GM12878 (cell line): ENCODE measurements around the gene PRKG1.
"Not testable (repeated sequence)": the region's sequence is repeated elsewhere in the genome, so short reads cannot be mapped to it uniquely, and the experiment has no call there.

Experiments used
- CREB1 ChIP-seq: IDR thresholded peaks from 2 replicates; pipeline ENCODE4 v1.6.1; 2012; ENCODE audit warnings: low read depth, mild to moderate bottlenecking, inconsistent platforms
- CTCF ChIP-seq, 3 experiments: IDR thresholded peaks in 2 of 3; conservative IDR thresholded peaks in 1 of 3; 2 replicates each; pipeline ENCODE4 v1.5.1; 2011; ENCODE audit warnings: low read depth in 3 of 3, low read length in 3 of 3, mild to moderate bottlenecking in 3 of 3, control low read depth in 2 of 3, moderate library complexity in 2 of 3, inconsistent platforms in 1 of 3, mixed read lengths in 1 of 3; ENCODE audit not compliant: control insufficient read depth in 2 of 3, insufficient read depth in 1 of 3; ENCODE audit errors: extremely low read depth in 1 of 3
- E4F1 ChIP-seq: fragments of 450-650 bp; IDR thresholded peaks from 2 replicates; pipeline ENCODE4 v1.6.1; 2018; ENCODE audit warnings: borderline replicate concordance, mild to moderate bottlenecking; ENCODE audit not compliant: partially characterized antibody
- EED ChIP-seq: sonication (generic); IDR thresholded peaks from 2 replicates; pipeline ENCODE4 v1.6.1; 2016; ENCODE audit warnings: antibody characterized with exemption, low read depth
- EZH2 ChIP-seq: IDR thresholded peaks from 2 replicates; pipeline ENCODE4 v1.6.1; 2012; ENCODE audit warnings: low read depth, mild to moderate bottlenecking, control low read depth, inconsistent platforms, low read length, borderline replicate concordance; ENCODE audit not compliant: control insufficient read depth
- KDM1A ChIP-seq: fragments of 200-600 bp; sonication (generic); IDR thresholded peaks from 2 replicates; pipeline ENCODE4 v1.6.1; 2016; ENCODE audit warnings: borderline replicate concordance
- NR2C1 ChIP-seq: fragments of 450-650 bp; IDR thresholded peaks from 2 replicates; pipeline ENCODE4 v1.6.1; 2017; ENCODE audit warnings: antibody characterized with exemption, mild to moderate bottlenecking, moderate library complexity
- POLR2AphosphoS5 ChIP-seq: IDR thresholded peaks from 2 replicates; pipeline ENCODE4 v1.6.1; 2011; ENCODE audit warnings: mild to moderate bottlenecking, low read length, inconsistent platforms
- STAT3 ChIP-seq: IDR thresholded peaks from 2 replicates; pipeline ENCODE4 v1.6.1; 2011; ENCODE audit warnings: low read depth, low read length, improper control_type of control experiment

GRCh38 chr10:51276097-51276496, 201.8 kb downstream of the PRKG1 start:
- not testable (repeated sequence) for TF ChIP-seq STAT3; POLR2AphosphoS5; CTCF (IDR thresholded peaks at IDR 0.05 in 2 of 3, conservative IDR thresholded peaks at IDR 0.05 in 1 of 3; ENCODE audit: control insufficient read depth in 2 of 3, extremely low read depth in 1 of 3, insufficient read depth in 1 of 3, low read depth in 3 of 3, low read length in 3 of 3); KDM1A; NR2C1; CREB1; E4F1; EZH2; EED
